AG04449 (cell line): ENCODE measurements around the gene ZNF680.
"Not testable (repeated sequence)": the region's sequence is repeated elsewhere in the genome, so short reads cannot be mapped to it uniquely, and the experiment has no call there.

Experiments
- CTCF ChIA-PET: fragments of 350-600 bp; formaldehyde crosslinking; extraction: SDS; loops from one replicate; lab custom pipeline; 2021; ENCODE audit warnings: antibody characterized with exemption; lab: Yijun Ruan, JAX
- POLR2A ChIA-PET: fragments of 400-600, 350-600 bp; formaldehyde crosslinking; extraction: SDS; loops from one replicate; lab custom pipeline; 2020; ENCODE audit warnings: antibody characterized with exemption, inconsistent platforms; lab: Yijun Ruan, JAX
- DNase-seq: peaks from one replicate; pipeline ENCODE4 v3.0.0-alpha.2; 2010; ENCODE audit warnings: low read depth, low spot score
- H3K4me3 ChIP-seq: 2 replicates; pipeline ENCODE4 v1.5.1; 2011; ENCODE audit warnings: low read depth, mild to moderate bottlenecking, control low read depth, low read length
- TF ChIP-seq, protein P1 (sequence below): IDR thresholded peaks from one replicate; pipeline ENCODE4 v1.5.1; 2011; ENCODE audit warnings: mild to moderate bottlenecking, moderate library complexity, low read length, control low read depth, inconsistent platforms; ENCODE audit not compliant: insufficient read depth; ENCODE audit errors: missing control alignments

Gene ZNF680

DNA sequence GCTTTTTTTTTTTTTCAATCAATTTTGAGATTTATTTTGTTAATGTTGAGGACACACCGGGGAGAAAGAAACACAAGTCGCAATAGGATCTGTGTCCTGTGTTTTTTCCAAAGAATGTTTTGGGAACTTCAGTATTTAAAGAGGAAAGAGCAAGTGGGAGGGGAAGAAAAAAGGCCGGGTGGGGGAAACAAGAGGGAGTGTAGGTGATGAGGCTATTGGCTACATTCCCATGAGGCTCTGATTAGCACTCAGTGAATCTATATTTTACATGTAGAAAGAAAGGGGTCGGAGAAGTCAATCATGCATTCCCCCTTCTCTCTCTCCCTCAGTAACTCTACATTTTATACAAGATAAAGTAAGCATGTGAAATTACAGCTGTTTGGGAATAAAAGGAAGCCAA lies 4.1 kb downstream of the ZNF680 start:
- H3K4me3 ChIP-seq: no peak overlapping the region
- TF ChIP-seq, protein P1, sequence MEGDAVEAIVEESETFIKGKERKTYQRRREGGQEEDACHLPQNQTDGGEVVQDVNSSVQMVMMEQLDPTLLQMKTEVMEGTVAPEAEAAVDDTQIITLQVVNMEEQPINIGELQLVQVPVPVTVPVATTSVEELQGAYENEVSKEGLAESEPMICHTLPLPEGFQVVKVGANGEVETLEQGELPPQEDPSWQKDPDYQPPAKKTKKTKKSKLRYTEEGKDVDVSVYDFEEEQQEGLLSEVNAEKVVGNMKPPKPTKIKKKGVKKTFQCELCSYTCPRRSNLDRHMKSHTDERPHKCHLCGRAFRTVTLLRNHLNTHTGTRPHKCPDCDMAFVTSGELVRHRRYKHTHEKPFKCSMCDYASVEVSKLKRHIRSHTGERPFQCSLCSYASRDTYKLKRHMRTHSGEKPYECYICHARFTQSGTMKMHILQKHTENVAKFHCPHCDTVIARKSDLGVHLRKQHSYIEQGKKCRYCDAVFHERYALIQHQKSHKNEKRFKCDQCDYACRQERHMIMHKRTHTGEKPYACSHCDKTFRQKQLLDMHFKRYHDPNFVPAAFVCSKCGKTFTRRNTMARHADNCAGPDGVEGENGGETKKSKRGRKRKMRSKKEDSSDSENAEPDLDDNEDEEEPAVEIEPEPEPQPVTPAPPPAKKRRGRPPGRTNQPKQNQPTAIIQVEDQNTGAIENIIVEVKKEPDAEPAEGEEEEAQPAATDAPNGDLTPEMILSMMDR: no peak
- no peak for DNase-seq
- CTCF ChIA-PET: no interaction called here
- POLR2A ChIA-PET: no interaction called here

DNA sequence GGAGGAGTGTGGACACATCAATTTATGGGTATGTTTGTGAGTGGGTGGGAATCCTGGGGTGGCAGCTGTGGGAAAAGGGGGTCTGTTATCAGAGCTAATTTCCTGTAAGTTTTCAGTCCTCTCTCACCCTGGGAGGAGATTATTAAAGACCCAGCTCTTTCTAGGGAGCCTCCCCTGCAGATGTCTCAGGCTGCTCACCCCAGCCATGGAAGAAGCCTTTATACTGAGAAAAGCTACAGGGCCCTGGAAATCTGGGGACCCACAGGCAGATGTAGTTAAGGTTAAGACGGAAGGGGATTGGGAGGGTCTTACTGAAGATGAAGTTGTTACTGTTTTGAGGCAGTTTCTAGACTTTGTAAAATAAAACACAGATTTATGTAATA lies 4.6 kb downstream of the ZNF680 start:
- ChIA-PET CTCF (no interaction called here), POLR2A (no interaction called here)
- no peak overlapping the region for H3K4me3 ChIP-seq
- DNase-seq: no peak
- TF ChIP-seq, protein P1: no peak

DNA sequence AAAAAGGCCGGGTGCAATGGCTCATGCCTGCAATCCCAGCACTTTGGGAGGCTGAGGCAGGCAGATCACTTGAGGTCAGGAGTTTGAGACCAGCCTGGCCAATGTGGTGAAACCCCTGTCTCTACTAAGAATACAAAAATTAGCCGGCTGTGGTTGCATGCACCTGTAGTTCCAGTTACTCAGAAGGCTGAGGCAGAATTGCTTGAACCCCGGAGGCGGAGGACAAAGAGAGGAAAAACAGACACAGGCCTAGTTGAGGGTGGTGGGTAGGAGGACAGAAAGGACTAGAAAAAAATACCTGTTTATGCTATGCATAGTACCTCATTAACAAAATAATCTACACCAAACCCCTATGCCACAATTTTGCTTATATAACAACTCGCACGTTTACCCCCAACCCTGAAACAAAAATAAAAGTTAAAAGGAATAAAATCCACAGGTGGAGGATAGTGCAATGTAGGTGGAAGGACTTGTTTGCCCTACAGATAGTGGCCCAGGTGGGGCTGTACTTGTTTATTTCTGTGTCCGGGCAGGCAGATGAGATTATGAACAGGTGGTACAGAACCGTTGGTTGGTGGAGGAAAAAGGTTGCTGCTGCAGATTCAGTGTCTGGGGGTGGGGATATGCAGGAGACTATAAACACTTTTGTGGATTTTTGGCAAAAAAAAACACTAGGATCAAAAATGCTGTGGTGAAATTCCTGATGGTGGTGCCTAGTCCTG lies 5.1 kb downstream of the ZNF680 start:
- DNase-seq: no peak
- TF ChIP-seq, protein P1: no peak
- no peak overlapping the region for H3K4me3 ChIP-seq
- ChIA-PET POLR2A (no interaction called here), CTCF (no interaction called here)

DNA sequence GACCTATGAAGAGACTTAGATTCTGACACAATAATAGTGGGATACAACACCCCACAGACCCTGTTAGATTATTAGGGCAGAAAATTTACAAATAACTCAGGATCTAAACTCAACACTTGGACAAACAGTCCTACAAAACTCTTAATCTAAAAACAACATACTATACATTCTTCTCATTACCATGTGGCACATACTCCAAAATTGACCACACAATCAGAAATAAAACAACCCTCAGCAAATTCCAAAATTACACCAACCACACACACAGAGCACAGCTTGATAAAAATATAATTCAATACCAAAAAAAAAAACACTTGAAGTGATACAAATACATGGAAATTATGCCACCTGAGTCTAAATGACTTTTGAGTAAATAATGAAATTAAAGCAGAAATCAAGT lies 7.8 kb downstream of the ZNF680 start:
- no peak for DNase-seq
- ChIA-PET POLR2A (no interaction called here), CTCF (no interaction called here)
- no peak overlapping the region for H3K4me3 ChIP-seq
- TF ChIP-seq, protein P1: no peak

DNA sequence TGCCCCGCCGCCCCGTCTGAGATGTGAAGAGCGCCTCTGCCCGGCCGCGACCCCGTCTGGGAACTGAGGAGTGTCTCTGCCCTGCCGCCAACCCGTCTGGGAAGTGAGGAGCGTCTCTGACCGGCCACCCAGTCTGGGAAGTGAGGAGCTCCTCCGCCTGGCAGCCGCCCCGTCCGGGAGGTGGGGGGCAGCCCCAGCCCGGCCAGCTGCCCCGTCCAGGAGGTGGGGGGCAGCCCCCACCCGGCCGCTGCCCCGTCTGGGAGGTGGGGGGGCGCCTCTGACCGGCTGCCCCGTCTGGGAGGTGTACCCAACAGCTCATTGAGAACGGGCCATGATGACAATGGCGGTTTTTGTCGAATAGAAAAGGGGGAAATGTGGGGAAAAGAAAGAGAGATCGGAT lies 8.7 kb downstream of the ZNF680 start:
- POLR2A ChIA-PET, DNase-seq, CTCF ChIA-PET, H3K4me3 ChIP-seq: not testable (repeated sequence)

DNA sequence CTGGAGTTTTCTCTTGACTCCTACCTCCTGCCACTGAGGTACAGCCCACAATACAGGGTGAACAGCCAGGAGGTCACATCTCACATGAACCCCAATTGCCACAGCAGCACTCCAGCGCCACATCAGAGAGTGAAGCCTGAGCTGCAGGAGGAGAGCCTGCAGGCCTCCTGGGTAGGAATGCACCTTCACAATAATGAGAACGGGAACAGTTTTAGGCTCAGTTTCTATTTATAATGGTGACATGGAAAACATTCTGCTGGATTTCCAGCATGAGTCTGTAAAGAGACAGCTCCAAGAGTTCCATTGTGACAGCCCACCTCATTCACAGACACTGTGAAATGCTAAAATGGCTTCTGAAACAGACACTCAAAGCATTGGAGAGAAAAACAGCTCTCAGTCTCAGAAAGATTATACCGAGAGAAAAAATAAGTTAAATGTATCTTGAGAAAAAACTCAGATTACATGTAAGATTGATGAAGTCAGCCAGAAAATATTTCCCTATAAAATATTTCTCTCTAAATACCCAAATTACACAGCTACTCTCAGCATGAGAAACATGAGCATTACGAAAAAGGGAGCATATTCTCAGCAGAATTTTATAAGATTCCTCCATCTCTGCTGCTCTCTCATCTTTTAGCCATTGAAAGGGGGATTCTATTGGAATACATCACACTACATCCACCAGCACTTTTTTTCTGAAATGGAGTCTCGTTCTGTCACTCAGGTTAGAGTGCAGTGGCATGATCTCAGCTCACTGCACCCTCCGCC lies 11.3 kb downstream of the ZNF680 start:
- POLR2A ChIA-PET: no interaction called here
- no peak for DNase-seq
- H3K4me3 ChIP-seq: no peak overlapping the region
- TF ChIP-seq, protein P1: no peak
- CTCF ChIA-PET: no interaction called here
